Gastroesophageal sphincter (tissue), 4 donors: ENCODE results near the gene NDFIP1. TPM values are rescaled to one million over a fixed set of nuclear protein-coding genes. Genes with fewer than 3 reads are reported as not detected.
"Not testable (repeated sequence)": the region's sequence is repeated elsewhere in the genome, so short reads cannot be mapped to it uniquely, and the experiment has no call there.

Source experiments
- ATAC-seq: fragments of 150-250 bp; one replicate; pipeline ENCODE4 v1.9.1; 2016; ENCODE audit warnings: mild to moderate bottlenecking, moderate library complexity
- H3K27ac ChIP-seq, 4 donors: fragments of 200-600 bp; sonication (generic) in 3 of 4; 1 replicate in 3 of 4; 2 replicates in 1 of 4; pipeline ENCODE4 v1.5.1; 2016 to 2019
- H3K27me3 ChIP-seq: fragments of 200-600 bp; sonication (generic); one replicate; pipeline ENCODE4 v1.5.1; 2019
- H3K36me3 ChIP-seq, 2 donors: fragments of 200-600 bp; sonication (generic); one replicate each; pipeline ENCODE4 v1.5.1; 2019; ENCODE audit warnings: control low read depth in 1 of 2
- H3K4me1 ChIP-seq, 3 donors: fragments of 200-600 bp; sonication (generic); 1 replicate in 2 of 3; 2 replicates in 1 of 3; pipeline ENCODE4 v1.5.1; 2016 to 2019; ENCODE audit warnings: control low read depth in 2 of 3
- H3K4me3 ChIP-seq, 2 donors: fragments of 200-600 bp; sonication (generic); one replicate each; pipeline ENCODE4 v1.5.1; 2019; ENCODE audit warnings: mild to moderate bottlenecking in 1 of 2, moderate library complexity in 1 of 2
- H3K9me3 ChIP-seq, 3 donors: fragments of 200-600 bp; sonication (generic); one replicate each; pipeline ENCODE4 v1.5.1; 2017 to 2019; ENCODE audit warnings: control low read depth in 2 of 3
- EP300 ChIP-seq: sonication (generic); formaldehyde crosslinking; IDR thresholded peaks from one replicate; pipeline ENCODE4 v1.6.1; 2017; ENCODE audit warnings: antibody characterized with exemption, mild to moderate bottlenecking
- POLR2A ChIP-seq, 2 donors: fragments of 450-650 bp; IDR thresholded peaks; one replicate each; pipeline ENCODE4 v1.6.1; 2017; ENCODE audit warnings: antibody characterized with exemption in 2 of 2, mild to moderate bottlenecking in 2 of 2, moderate library complexity in 1 of 2
- POLR2AphosphoS5 ChIP-seq: sonication (generic); formaldehyde crosslinking; IDR thresholded peaks from one replicate; pipeline ENCODE4 v1.6.1; 2017; ENCODE audit warnings: antibody characterized with exemption
- WGBS, 2 donors: methylation state at CpG; one replicate each; pipeline ENCODE4 v1.1.5; 2018; ENCODE audit warnings: low coverage in 1 of 2; 5-methylcytosine and 5-hydroxymethylcytosine counted together
- total RNA-seq, 4 donors: library from RNA; depleted of rRNA; stranded (reverse); fragments of >200 nt; gene quantifications; one replicate each; pipeline ENCODE4 v1.1.0, GENCODE V29; 2016
- TF ChIP-seq, protein P1 (sequence below), 4 experiments: fragments of 200-600 bp in 2 of 4; fragments of 450-650 bp in 2 of 4; sonication (generic) in 1 of 4; IDR thresholded peaks; one replicate each; pipeline ENCODE4 v1.5.1; 2017 to 2019; ENCODE audit warnings: antibody characterized with exemption in 4 of 4, mild to moderate bottlenecking in 2 of 4, moderate library complexity in 2 of 4

The NDFIP1 gene
- total RNA-seq, 4 donors from 2014 or later: 62.4 to 86.7 (median 81.6) TPM

DNA sequence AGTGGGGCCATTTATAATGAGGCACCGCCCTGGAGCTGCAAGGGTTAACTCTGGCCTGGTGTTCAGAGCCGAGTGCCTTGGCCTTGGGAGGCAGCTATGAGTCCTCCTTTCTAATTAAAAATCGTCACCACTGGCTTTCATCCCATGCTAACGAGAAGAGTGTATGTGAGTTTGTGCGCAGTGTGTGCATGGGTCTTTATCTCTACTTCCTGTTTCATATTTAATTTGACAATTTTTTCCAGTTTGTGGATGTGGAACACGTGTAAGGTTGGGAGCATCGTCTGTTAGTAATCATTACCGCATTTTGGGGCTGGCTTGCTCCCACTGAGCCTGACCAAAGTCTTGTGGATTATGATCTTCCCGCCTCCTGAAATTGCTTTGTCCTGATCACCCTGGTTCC is 76.4 kb downstream of the NDFIP1 start:
- Histone ChIP-seq H3K4me3 (no peak overlapping the region), H3K27ac (no peak overlapping the region), H3K27me3 (no peaks in the 10 kb centered on the region), H3K9me3 (no peaks in the 10 kb centered on the region), H3K36me3 (no peaks in the 10 kb centered on the region), H3K4me1 (peaks cover 0 to 9% (median 0%) of the 10 kb centered on the region in 3 donors)
- no peak for ATAC-seq
- WGBS, 2 donors: 29 to 58% methylated on average over 3 to 8 of the region's 9 CpGs
- TF ChIP-seq, protein P1, sequence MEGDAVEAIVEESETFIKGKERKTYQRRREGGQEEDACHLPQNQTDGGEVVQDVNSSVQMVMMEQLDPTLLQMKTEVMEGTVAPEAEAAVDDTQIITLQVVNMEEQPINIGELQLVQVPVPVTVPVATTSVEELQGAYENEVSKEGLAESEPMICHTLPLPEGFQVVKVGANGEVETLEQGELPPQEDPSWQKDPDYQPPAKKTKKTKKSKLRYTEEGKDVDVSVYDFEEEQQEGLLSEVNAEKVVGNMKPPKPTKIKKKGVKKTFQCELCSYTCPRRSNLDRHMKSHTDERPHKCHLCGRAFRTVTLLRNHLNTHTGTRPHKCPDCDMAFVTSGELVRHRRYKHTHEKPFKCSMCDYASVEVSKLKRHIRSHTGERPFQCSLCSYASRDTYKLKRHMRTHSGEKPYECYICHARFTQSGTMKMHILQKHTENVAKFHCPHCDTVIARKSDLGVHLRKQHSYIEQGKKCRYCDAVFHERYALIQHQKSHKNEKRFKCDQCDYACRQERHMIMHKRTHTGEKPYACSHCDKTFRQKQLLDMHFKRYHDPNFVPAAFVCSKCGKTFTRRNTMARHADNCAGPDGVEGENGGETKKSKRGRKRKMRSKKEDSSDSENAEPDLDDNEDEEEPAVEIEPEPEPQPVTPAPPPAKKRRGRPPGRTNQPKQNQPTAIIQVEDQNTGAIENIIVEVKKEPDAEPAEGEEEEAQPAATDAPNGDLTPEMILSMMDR (IDR thresholded peaks at IDR 0.05): no peak
- TF ChIP-seq POLR2A (IDR thresholded peaks at IDR 0.05) (no peak), POLR2AphosphoS5 (no peak), EP300 (no peak)

DNA sequence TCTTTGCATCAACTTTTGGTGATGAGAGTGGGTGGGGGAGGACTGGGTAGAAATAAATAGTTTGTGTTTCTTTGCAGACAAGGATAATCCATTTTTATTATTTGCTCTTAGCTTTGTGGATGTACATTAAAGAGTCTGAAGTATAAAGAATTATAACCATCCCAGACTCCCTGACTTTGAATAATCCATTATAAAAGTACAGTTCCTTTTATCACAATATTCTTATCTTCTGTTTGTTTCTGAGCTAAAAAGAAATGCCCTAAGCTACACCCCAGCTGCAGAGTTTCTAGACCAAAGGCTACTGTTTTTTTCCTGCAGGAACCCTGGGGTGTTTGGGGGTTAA is 77.9 kb downstream of the NDFIP1 start:
- no peaks in the 10 kb centered on the region for H3K9me3 ChIP-seq
- H3K27ac ChIP-seq: no peak overlapping the region
- no peaks in the 10 kb centered on the region for H3K36me3 ChIP-seq
- TF ChIP-seq, protein P1 (IDR thresholded peaks at IDR 0.05): no peak
- no peak for TF ChIP-seq EP300
- no peak for TF ChIP-seq POLR2A (IDR thresholded peaks at IDR 0.05)
- no peak for TF ChIP-seq POLR2AphosphoS5
- no peak overlapping the region for H3K4me3 ChIP-seq
- no peaks in the 10 kb centered on the region for H3K27me3 ChIP-seq
- H3K4me1 ChIP-seq: peaks cover 0 to 17% (median 0%) of the 10 kb centered on the region in 3 donors
- ATAC-seq: no peak

DNA sequence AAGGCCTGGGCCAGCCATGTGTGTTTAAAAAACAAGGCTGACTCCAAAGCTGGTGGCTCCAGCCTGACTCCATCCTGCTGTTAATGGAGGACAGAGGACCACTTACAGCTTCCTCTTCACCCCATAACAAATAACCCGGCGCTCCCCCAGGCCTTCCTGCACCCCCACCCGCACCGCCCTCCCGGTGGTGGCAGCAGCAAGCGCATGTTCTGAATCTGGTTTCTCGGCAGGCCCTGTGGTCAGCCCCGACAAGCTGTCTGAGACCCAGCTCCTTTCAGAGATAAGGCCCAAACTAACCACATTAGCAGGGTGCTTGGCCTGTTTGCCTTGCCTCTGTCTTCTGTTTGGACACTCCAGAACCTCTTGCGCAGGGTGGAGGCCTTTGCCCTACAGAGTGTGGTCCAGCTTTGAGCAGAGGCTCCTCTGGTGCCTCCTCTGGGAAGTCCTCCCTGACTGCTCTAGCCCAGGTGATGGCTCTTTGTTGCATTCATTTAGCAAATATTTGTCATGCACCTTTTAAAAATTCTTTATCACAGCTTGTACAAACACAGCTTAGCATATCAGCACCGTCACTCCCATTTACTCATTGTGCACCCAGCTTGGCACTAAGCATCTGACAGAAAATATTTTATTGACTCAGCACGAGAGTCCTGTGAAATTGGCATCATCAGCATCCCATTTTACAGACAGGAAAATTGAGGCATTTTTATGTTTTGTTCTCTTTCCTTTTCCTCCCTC is 78.4 kb downstream of the NDFIP1 start:
- H3K9me3 ChIP-seq: no peaks in the 10 kb centered on the region
- H3K4me3 ChIP-seq: no peak overlapping the region
- H3K36me3 ChIP-seq: no peaks in the 10 kb centered on the region
- no peaks in the 10 kb centered on the region for H3K27me3 ChIP-seq
- peak; percentile 11 for ATAC-seq
- peak overlapping the region in 2 of 4 donors; percentile 11 to 16 for H3K27ac ChIP-seq
- 54 to 76% methylated on average over 3 to 9 of the region's 11 CpGs for WGBS, 2 donors
- no peak for TF ChIP-seq POLR2A (IDR thresholded peaks at IDR 0.05)
- no peak for TF ChIP-seq POLR2AphosphoS5
- TF ChIP-seq, protein P1 (IDR thresholded peaks at IDR 0.05): no peak
- TF ChIP-seq EP300: no peak
- H3K4me1 ChIP-seq: peaks cover 0 to 21% (median 0%) of the 10 kb centered on the region in 3 donors

DNA sequence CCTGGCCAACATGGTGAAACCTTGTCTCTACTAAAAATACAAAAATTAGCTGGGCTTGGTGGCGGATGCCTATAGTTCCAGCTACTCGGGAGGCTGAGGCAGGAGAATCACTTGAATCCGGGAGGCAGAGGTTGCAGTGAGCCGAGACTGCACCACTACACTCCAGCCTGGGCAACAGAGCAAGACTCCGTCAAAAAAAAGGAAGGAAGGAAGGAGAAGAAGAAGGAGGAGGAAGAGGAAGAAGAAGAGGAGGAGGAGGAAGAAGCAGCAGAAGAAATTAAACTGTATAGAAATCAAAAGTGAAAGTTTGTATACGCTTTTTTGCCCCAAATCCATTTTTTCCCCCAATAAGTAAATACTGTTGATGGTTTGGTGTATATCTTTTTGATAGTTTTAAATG is 80.1 kb downstream of the NDFIP1 start:
- H3K36me3 ChIP-seq, H3K9me3 ChIP-seq, ATAC-seq, H3K4me3 ChIP-seq, H3K27me3 ChIP-seq, H3K27ac ChIP-seq: not testable (repeated sequence)
- WGBS, 2 donors: 77 to 94% methylated on average over 2 of the region's 6 CpGs
- H3K4me1 ChIP-seq: peaks cover 0 to 26% (median 0%) of the 10 kb centered on the region in 3 donors

- H3K9me3 ChIP-seq: no peaks in the 10 kb centered on the region
- no peak overlapping the region for H3K4me3 ChIP-seq
- 53 to 79% methylated on average over 3 to 5 of the region's 8 CpGs for WGBS, 2 donors
- peaks cover 0 to 26% (median 0%) of the 10 kb centered on the region in 3 donors for H3K4me1 ChIP-seq
- ATAC-seq: no peak
- H3K36me3 ChIP-seq: no peaks in the 10 kb centered on the region
- H3K27me3 ChIP-seq: no peaks in the 10 kb centered on the region
- TF ChIP-seq, protein P1 (IDR thresholded peaks at IDR 0.05): no peak
- no peak for TF ChIP-seq POLR2A (IDR thresholded peaks at IDR 0.05)
- TF ChIP-seq EP300: no peak
- no peak for TF ChIP-seq POLR2AphosphoS5
- no peak overlapping the region for H3K27ac ChIP-seq
Measured at GRCh38 chr5:142189813-142190212, 81.2 kb downstream of the NDFIP1 start.
